Spinal cord (tissue), 10 donors: ENCODE measurements around the gene MYBBP1A. TPM values are rescaled to one million over a fixed set of nuclear protein-coding genes. Genes with fewer than 3 reads are reported as not detected.

Experiments
- DNase-seq, 6 donors: peaks; one replicate each; pipeline versions ENCODE4 v3.0.0 to v3.0.0-alpha.2; 2013 to 2015; ENCODE audit warnings: low spot score in 6 of 6, low read depth in 4 of 6
- H3K27ac ChIP-seq: one replicate; pipeline ENCODE4 v1.5.1; 2013; ENCODE audit warnings: low read depth, low read length, control low read depth
- H3K27me3 ChIP-seq: one replicate; pipeline ENCODE4 v1.6.1; 2013; ENCODE audit warnings: low read length; ENCODE audit not compliant: control insufficient read depth, insufficient read depth
- H3K36me3 ChIP-seq: one replicate; pipeline ENCODE4 v1.6.1; 2013; ENCODE audit warnings: low read length; ENCODE audit not compliant: control insufficient read depth, insufficient read depth
- H3K4me1 ChIP-seq: one replicate; pipeline ENCODE4 v1.6.1; 2013; ENCODE audit warnings: low read length; ENCODE audit not compliant: control insufficient read depth, insufficient read depth
- H3K4me3 ChIP-seq: one replicate; pipeline ENCODE4 v1.5.1; 2013; ENCODE audit warnings: low read depth, low read length, control low read depth
- H3K9me3 ChIP-seq: one replicate; pipeline ENCODE4 v1.6.1; 2013; ENCODE audit warnings: low read length; ENCODE audit not compliant: control insufficient read depth, insufficient read depth
- WGBS: methylation state at CpG from one replicate; pipeline ENCODE4 v1.1.5; 2013; ENCODE audit warnings: missing lambda C conversion rate; ENCODE audit not compliant: insufficient coverage; 5-methylcytosine and 5-hydroxymethylcytosine counted together
- polyA plus RNA-seq, 2 donors: library from polyadenylated mRNA; unstranded; fragments of 120-200 nt; gene quantifications; one replicate each; pipeline ENCODE4 v1.2.1, GENCODE V29; 2013; ENCODE audit not compliant: insufficient read length in 2 of 2
- total RNA-seq, 2 donors: library from RNA; depleted of rRNA in 1 of 2; stranded (reverse); fragments of 120-200 nt in 1 of 2; fragments of >200 nt in 1 of 2; gene quantifications; one replicate each; pipeline versions ENCODE4 v1.2.3 to v1.2.4, GENCODE V29; 2013 to 2014
- donor health status: healthy.

The MYBBP1A gene
- total and polyA plus RNA-seq, 4 donors: 19.5 to 38.9 (median 33.7) TPM

- H3K4me1 ChIP-seq: peaks cover 86% of the 10 kb centered on the region
These were observed 21.4 kb downstream of the MYBBP1A start for GRCh38 chr17:4533523-4534504.

GRCh38 chr17:4532860-4533522 is 22.2 kb downstream of the MYBBP1A start:
- 90% methylated on average over 33 of the region's 33 CpGs for WGBS
- Histone ChIP-seq H3K27ac (peak overlapping the region; percentile 79), H3K4me1 (peaks cover 78% of the 10 kb centered on the region), H3K4me3 (no peak overlapping the region), H3K27me3 (no peaks in the 10 kb centered on the region), H3K36me3 (peaks cover 86% of the 10 kb centered on the region), H3K9me3 (no peaks in the 10 kb centered on the region)
- no peak for DNase-seq

More at GRCh38 chr17:4533523-4534504, 21.4 kb downstream of the MYBBP1A start:
- 40% methylated on average over 22 of the region's 23 CpGs for WGBS
- peak overlapping the region; percentile 79 for H3K27ac ChIP-seq
- no peaks in the 10 kb centered on the region for H3K27me3 ChIP-seq
- H3K4me3 ChIP-seq: no peak overlapping the region
- peaks cover 91% of the 10 kb centered on the region for H3K36me3 ChIP-seq
- peak in 3 of 6 donors; percentile 33 to 78 (median 54) for DNase-seq
- no peaks in the 10 kb centered on the region for H3K9me3 ChIP-seq

- no peaks in the 10 kb centered on the region for H3K27me3 ChIP-seq
- WGBS: 93% methylated on average over 10 of the region's 17 CpGs
- H3K4me1 ChIP-seq: peaks cover 70% of the 10 kb centered on the region
- H3K27ac ChIP-seq: no peak overlapping the region
- no peak for DNase-seq
- H3K9me3 ChIP-seq: no peaks in the 10 kb centered on the region
- no peak overlapping the region for H3K4me3 ChIP-seq
- peaks cover 78% of the 10 kb centered on the region for H3K36me3 ChIP-seq
These were observed 23.0 kb downstream of the MYBBP1A start for GRCh38 chr17:4531988-4532736.

GRCh38 chr17:4530799-4531730 is 24.1 kb downstream of the MYBBP1A start:
- no peak overlapping the region for H3K4me3 ChIP-seq
- no peaks in the 10 kb centered on the region for H3K27me3 ChIP-seq
- no peak for DNase-seq
- peaks cover 67% of the 10 kb centered on the region for H3K36me3 ChIP-seq
- peaks cover 65% of the 10 kb centered on the region for H3K4me1 ChIP-seq
- no peak overlapping the region for H3K27ac ChIP-seq
- WGBS: 77% methylated on average over 30 of the region's 30 CpGs
- no peaks in the 10 kb centered on the region for H3K9me3 ChIP-seq

GRCh38 chr17:4529533-4530152 is 25.5 kb downstream of the MYBBP1A start:
- H3K27ac ChIP-seq: no peak overlapping the region
- no peak for DNase-seq
- no peak overlapping the region for H3K4me3 ChIP-seq
- H3K27me3 ChIP-seq: no peaks in the 10 kb centered on the region
- H3K9me3 ChIP-seq: no peaks in the 10 kb centered on the region
- peaks cover 51% of the 10 kb centered on the region for H3K4me1 ChIP-seq
- peaks cover 61% of the 10 kb centered on the region for H3K36me3 ChIP-seq
- WGBS: 67% methylated on average over 8 of the region's 13 CpGs

- Histone ChIP-seq H3K27ac (peak overlapping the region; percentile 6), H3K4me3 (no peak overlapping the region), H3K36me3 (peaks cover 48% of the 10 kb centered on the region), H3K4me1 (peaks cover 38% of the 10 kb centered on the region), H3K27me3 (no peaks in the 10 kb centered on the region), H3K9me3 (no peaks in the 10 kb centered on the region)
- 50% methylated on average over 3 of the region's 12 CpGs for WGBS
- DNase-seq: peak in 2 of 6 donors; percentile 69 to 70
These were observed 27.5 kb downstream of the MYBBP1A start for GRCh38 chr17:4527566-4528125.

- peak overlapping the region; percentile 6 for H3K27ac ChIP-seq
- no CpG with 5 or more reads among the region's 1 CpG for WGBS
- peaks cover 40% of the 10 kb centered on the region for H3K4me1 ChIP-seq
- H3K36me3 ChIP-seq: peaks cover 48% of the 10 kb centered on the region
- no peak overlapping the region for H3K4me3 ChIP-seq
- DNase-seq: peak in 2 of 6 donors; percentile 51 to 84
- no peaks in the 10 kb centered on the region for H3K9me3 ChIP-seq
- no peaks in the 10 kb centered on the region for H3K27me3 ChIP-seq
These were observed 28.1 kb downstream of the MYBBP1A start for GRCh38 chr17:4527134-4527533.

- no peak overlapping the region for H3K4me3 ChIP-seq
- DNase-seq: no peak
- no peak overlapping the region for H3K27ac ChIP-seq
- no peaks in the 10 kb centered on the region for H3K9me3 ChIP-seq
- WGBS: 92% methylated on average over 9 of the region's 11 CpGs
- H3K27me3 ChIP-seq: no peaks in the 10 kb centered on the region
- peaks cover 36% of the 10 kb centered on the region for H3K4me1 ChIP-seq
- H3K36me3 ChIP-seq: peaks cover 36% of the 10 kb centered on the region
These were observed 29.3 kb downstream of the MYBBP1A start for GRCh38 chr17:4525691-4526397.
